Stimulated activated CD4-positive, alpha-beta T cell treated with anti-CD3 and anti-CD28 coated beads, Interleukin-4, amount 100 ng/mL, for 1 hour (primary cell): Measurements from ENCODE around the gene OR10A6.

Experiments
- DNase-seq: peaks from one replicate; pipeline ENCODE4 v3.0.0-alpha.2; 2020

OR10A6 gene

GRCh38 chr11:7931168-7931567 lies at the start of gene OR10A6:
Gene OR10A6, minus strand, starts transcription at chr11:7931268. Its CDS starts 2,606 bp downstream, at chr11:7928662.
- no peak for DNase-seq

DNA sequence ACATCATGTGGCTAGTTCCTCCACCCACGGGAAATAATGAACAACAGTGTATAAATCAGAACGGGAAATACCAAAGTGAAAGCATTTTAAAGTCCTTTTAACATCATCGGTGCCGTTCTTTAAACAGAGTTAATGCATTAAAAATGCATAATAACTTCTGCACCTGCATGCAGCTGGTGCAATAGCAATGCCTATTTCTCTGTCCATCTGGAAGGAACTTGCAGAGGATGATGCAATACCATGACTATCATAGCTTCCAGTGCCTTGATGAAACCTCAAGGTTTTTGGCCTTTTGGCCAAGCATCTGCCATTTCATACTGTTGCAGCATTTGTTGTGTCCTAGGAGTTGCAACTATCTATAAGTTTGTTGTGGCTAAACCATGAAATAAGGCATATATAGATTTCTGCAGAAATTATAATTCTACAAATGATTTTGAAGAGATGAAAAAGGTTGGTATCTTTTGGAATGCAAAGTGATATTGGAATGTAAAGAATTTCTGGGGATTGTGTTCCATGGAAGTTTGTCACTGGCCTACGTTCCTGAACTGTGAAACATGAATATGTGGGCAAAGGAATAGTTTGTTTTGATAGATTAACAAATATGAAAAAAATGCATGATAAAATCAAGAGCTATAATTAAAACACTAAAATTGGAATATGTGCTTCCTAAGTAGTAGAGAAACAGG lies 46.3 kb upstream of the OR10A6 start:
- no peak for DNase-seq

GRCh38 chr11:7974668-7975067 lies 43.6 kb upstream of the OR10A6 start:
- no peak for DNase-seq

GRCh38 chr11:7973011-7973410 lies 41.9 kb upstream of the OR10A6 start:
- no peak for DNase-seq

DNA sequence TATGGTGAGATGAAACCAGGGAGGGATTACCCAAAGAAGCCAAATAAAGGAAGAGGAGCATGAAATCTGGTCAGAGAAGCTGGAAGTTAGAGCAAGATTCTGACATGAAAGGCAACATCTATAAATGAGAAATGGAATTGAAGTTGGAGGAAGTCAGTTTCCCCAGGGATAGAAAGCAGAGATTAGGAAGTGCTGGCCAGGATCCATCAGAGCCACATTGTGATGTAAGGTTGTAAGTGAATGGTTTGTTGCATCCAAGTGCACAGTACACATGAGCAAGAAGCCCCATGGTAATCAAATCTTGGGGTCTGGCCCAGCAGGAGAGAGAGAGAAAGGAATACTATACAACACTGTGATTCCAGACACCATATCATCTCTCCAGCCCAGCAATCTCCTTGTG lies 40.8 kb upstream of the OR10A6 start:
- no peak for DNase-seq

DNA sequence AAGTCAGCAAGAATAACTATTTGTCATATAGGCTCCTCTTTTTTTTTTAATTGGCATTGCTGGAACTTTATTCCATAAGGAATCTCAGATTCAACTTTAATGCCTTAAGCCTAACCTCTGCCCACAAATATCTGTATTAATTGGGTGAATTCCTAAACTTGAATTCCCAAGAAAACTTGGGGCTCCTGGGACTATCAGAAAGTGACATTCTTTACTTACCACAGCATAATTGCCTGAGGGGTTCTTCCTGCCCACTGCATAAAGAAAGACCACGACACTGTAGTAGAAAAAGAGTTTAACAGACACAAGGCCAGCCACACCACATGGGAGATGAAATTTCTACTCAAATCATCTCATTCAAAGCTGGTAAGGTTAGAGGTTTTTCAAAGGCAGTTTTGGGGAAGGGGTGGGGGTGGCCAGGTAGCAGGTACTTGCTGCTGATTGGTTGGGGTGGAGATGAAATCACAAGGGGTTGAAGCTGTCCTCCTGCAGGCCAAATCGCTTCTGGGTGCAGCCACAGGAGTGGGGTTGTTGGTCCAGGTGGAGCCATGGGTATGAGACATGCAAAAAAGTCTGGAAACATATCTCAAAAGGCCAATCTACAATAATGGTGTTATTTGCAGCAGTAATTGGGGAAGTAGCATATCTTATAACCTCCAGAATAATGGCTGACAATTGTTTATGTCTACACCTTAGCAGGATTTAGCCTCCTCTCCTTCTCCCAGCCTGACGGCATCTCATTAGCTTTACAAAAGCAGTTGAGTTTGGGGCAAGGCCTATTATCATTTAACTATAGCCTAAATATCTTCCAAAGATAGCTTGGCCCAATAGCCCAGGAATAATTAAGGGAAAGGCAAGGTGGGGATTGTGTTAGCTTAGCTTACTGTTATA lies 38.9 kb upstream of the OR10A6 start:
- no peak for DNase-seq

DNA sequence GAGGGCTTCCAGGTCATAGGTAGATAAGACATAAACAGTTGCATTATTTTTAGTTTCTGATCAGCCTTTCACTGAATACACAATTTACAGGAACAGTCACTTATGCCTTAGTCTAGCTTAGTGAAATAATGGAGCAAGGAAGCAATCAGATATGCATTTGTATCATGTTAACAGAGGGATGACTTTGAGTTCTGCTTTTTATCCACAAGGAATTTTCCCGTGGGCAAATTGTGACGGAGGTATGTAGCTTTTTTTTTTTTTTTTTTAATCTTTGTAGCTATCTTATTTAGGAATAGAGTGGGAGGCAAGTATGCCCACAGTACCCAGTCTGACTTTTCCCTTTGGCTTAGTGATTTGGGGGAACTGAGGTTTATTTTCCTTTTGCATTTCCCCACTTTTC lies 37.6 kb upstream of the OR10A6 start:
- no peak for DNase-seq

GRCh38 chr11:7967826-7968225 lies 36.8 kb upstream of the OR10A6 start:
- DNase-seq = no peak

DNA sequence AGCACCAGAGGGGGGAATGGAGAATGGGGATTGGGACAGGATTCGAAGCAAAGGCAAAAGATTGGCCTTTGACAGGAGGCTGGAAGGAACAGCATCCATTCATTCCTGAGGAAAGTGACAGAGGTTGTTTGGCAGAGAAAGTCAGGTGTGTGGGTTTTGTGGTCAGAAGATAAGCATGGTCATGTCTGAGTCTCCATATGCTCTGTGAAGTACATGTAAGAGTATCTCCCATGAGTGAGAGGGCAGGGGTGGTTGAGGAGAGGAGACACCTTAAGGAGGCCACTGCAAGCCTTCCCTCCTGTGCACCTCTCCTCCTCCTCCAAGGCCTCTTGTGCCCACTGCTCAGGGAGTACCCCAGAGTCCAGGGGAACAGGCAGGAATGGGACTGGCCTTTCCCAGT lies 36.0 kb upstream of the OR10A6 start:
- DNase-seq = no peak

DNA sequence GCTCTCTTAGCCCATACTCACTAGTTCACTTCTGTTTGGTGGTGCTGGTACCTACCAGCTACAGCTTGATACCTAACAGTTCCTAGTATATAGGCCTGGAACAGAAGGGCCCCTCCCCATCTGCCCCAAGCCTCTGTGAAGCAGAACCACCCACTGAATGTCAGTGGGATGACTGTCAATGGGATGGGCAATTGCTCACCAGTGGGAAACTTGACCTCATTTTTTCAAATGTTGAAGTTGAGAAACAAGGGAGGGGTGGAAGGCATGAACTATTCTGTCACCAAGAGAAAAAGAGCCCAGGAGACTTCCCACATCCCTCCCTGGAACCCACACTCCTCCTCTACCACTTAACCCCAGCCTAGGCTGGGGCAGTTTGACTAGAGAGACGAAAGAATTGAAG lies 34.3 kb upstream of the OR10A6 start, which contains the start of gene NLRP10:
TSS of gene NLRP10 (minus strand) at position 62 of the 400 bp plus-strand sequence. CDS start 1,952 bp downstream, outside the sequence.
- no peak for DNase-seq

- no peak for DNase-seq
These were observed 33.8 kb upstream of the OR10A6 start for GRCh38 chr11:7964873-7965272.

GRCh38 chr11:7964261-7964660 lies 33.2 kb upstream of the OR10A6 start:
- no peak for DNase-seq

- no peak for DNase-seq
These were observed 24.1 kb upstream of the OR10A6 start for GRCh38 chr11:7955191-7955590.

- DNase-seq = no peak
These were observed 18.9 kb upstream of the OR10A6 start for GRCh38 chr11:7949934-7950333.

DNA sequence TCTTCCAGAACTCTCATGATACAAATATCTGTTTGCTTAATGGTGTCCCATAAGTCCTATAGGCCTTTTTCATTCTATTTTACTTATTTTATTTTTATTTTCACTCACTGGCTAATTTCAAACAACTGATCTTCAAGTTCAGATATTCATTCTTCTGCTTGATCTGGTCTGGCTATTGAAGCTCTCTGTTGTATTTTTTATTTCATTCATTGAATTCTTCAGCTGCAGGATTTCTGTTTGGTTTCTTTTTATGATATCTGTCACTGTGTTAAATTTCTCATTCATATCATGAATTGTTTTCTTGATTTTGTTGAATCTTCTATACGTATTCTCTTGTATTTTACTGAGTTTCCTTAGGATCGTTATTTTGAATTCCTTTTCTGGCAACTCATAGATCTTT lies 13.1 kb upstream of the OR10A6 start:
- no peak for DNase-seq

GRCh38 chr11:7941608-7942007 lies 10.5 kb upstream of the OR10A6 start, which contains the start of gene OR10A3:
Gene OR10A3, minus strand, starts transcription at chr11:7941708. Its CDS starts 2,188 bp downstream, at chr11:7939520.
- DNase-seq = no peak

- no peak for DNase-seq
These were observed 10.1 kb upstream of the OR10A6 start for GRCh38 chr11:7941146-7941545.

GRCh38 chr11:7936615-7937014 lies 5.5 kb upstream of the OR10A6 start:
- DNase-seq = no peak

DNA sequence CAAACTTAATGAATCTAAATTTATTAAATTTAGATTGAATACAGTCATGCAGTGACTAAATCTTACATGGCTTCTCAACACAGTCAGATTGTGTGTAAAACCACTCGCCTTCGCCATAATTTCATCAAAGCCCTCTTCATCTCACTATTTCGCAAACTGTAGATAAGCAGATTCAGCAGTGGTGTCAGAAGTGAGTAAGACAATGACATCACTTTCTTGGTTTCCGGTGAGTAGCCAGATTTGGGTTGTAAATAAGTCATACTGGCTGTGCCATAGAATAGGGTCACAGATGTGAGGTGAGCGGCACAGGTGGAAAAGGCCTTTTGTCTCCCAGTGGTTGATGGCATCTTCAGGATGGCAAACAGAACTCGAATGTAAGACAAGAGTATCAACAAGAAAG lies 3.4 kb downstream of the OR10A6 start:
- DNase-seq = no peak

GRCh38 chr11:7924536-7924935 lies 6.5 kb downstream of the OR10A6 start:
- DNase-seq = no peak

DNA sequence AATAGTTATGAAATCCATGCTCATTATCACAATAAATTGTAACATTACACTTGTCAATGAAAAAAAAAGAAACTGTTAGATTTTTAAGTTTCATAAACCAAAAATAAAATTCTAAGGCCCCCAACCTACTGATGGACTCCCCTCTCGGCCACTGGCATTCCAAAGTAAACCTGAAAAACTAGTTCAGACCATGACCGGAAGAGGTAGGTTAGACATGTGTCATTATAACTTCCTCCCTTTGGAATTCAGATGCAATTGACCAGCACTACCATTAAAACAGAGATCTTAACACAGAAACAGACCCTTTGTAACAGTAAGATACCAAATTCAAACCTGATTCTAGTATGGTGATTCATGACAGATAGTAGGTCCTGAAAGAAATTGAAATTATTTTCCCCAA lies 12.9 kb downstream of the OR10A6 start:
- no peak for DNase-seq

DNA sequence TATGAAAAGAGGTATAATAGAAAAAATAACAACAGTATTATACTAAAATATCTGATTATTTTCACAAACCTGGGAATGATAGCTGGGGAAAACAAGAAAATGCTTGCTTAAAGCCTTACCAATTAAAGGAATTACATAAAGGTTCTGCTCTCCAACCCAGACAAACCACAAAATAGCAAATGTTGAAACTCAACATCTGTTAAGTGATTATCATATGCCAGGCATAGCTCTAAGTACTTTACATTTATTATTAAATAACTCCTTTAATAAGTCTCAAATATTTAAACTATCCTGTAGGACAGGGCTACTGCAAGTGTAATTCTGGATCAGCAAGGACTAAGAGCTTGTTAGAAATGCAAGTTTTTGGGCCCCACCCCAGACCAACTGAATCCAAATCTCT lies 20.1 kb downstream of the OR10A6 start:
- DNase-seq = no peak

- no peak for DNase-seq
These were observed 20.7 kb downstream of the OR10A6 start for GRCh38 chr11:7910286-7910788.
